Neuronal stem cell (in vitro differentiated cells): ENCODE measurements around the gene STXBP6.

Source experiments
- DNase-seq: peaks from one replicate; pipeline ENCODE4 v3.0.0-alpha.2; 2013; ENCODE audit warnings: low spot score
- H2AFZ ChIP-seq: one replicate; pipeline ENCODE4 v1.6.1; 2013; ENCODE audit warnings: mild to moderate bottlenecking, low read length, inconsistent platforms
- H2AK5ac ChIP-seq: 2 replicates; pipeline ENCODE4 v1.6.1; 2013; ENCODE audit warnings: low read depth, mild to moderate bottlenecking, inconsistent platforms, low read length, moderate library complexity, mixed read lengths
- H2BK120ac ChIP-seq: 2 replicates; pipeline ENCODE4 v1.6.1; 2013; ENCODE audit warnings: low read depth, mild to moderate bottlenecking, inconsistent platforms, low read length, moderate library complexity, mixed read lengths
- H2BK12ac ChIP-seq: one replicate; pipeline ENCODE4 v1.6.1; 2013; ENCODE audit warnings: low read length, inconsistent platforms
- H2BK15ac ChIP-seq: 2 replicates; pipeline ENCODE4 v1.6.1; 2013; ENCODE audit warnings: mild to moderate bottlenecking, low read length, inconsistent platforms, mixed read lengths
- H2BK5ac ChIP-seq: one replicate; pipeline ENCODE4 v1.6.1; 2013; ENCODE audit warnings: inconsistent platforms, mild to moderate bottlenecking, low read length, moderate library complexity
- H3K14ac ChIP-seq: one replicate; pipeline ENCODE4 v1.6.1; 2013; ENCODE audit warnings: low read length, inconsistent platforms
- H3K18ac ChIP-seq: 2 replicates; pipeline ENCODE4 v1.6.1; 2013; ENCODE audit warnings: low read length, inconsistent platforms
- H3K23ac ChIP-seq: 2 replicates; pipeline ENCODE4 v1.6.1; 2013; ENCODE audit warnings: low read depth, mild to moderate bottlenecking, mixed read lengths, low read length, inconsistent platforms; ENCODE audit not compliant: poor library complexity
- H3K27ac ChIP-seq: replicated peaks from 3 replicates; pipeline ENCODE4 v1.5.1; 2013; ENCODE audit warnings: low read length, inconsistent platforms
- H3K27me3 ChIP-seq, 3 experiments: 2 replicates each; pipeline ENCODE4 v1.6.1; 2013; ENCODE audit warnings: low read length in 3 of 3, mild to moderate bottlenecking in 2 of 3, inconsistent platforms in 1 of 3, low read depth in 1 of 3, mixed read lengths in 1 of 3, moderate library complexity in 1 of 3; ENCODE audit not compliant: control insufficient read depth in 3 of 3, insufficient read depth in 3 of 3
- H3K36me3 ChIP-seq, 2 donors: replicated peaks in 1 of 2; 2 replicates each; pipeline ENCODE4 v1.6.1; 2013; ENCODE audit warnings: low read length in 2 of 2; ENCODE audit not compliant: control insufficient read depth in 2 of 2, insufficient read depth in 2 of 2
- H3K4ac ChIP-seq: 2 replicates; pipeline ENCODE4 v1.6.1; 2013; ENCODE audit warnings: inconsistent platforms, mild to moderate bottlenecking, low read length, moderate library complexity
- H3K4me1 ChIP-seq, 2 donors: 1 replicate in 1 of 2; 2 replicates in 1 of 2; pipeline ENCODE4 v1.6.1; 2013; ENCODE audit warnings: low read length in 2 of 2, low read depth in 1 of 2; ENCODE audit not compliant: control insufficient read depth in 2 of 2, insufficient read depth in 1 of 2
- H3K4me2 ChIP-seq: one replicate; pipeline ENCODE4 v1.6.1; 2013; ENCODE audit warnings: mild to moderate bottlenecking, low read length, inconsistent platforms; ENCODE audit not compliant: insufficient read depth, poor library complexity, severe bottlenecking
- H3K4me3 ChIP-seq, 2 donors: 2 replicates each; pipeline ENCODE4 v1.5.1; 2013; ENCODE audit warnings: low read length in 2 of 2, mild to moderate bottlenecking in 2 of 2, inconsistent platforms in 1 of 2, moderate library complexity in 1 of 2
- H3K79me1 ChIP-seq: one replicate; pipeline ENCODE4 v1.6.1; 2013; ENCODE audit warnings: low read depth, mild to moderate bottlenecking, inconsistent platforms, low read length, moderate library complexity
- H3K9ac ChIP-seq: one replicate; pipeline ENCODE4 v1.6.1; 2013; ENCODE audit warnings: mild to moderate bottlenecking, low read depth, low read length, inconsistent platforms; ENCODE audit not compliant: poor library complexity
- H3K9me3 ChIP-seq, 2 donors: replicated peaks in 1 of 2; 2 replicates each; pipeline versions ENCODE3 to v1.6.1; 2013; ENCODE audit warnings: low read length in 2 of 2, mild to moderate bottlenecking in 2 of 2, inconsistent platforms in 1 of 2, low read depth in 1 of 2, mixed read lengths in 1 of 2, moderate library complexity in 1 of 2; ENCODE audit not compliant: control insufficient read depth in 2 of 2, insufficient read depth in 1 of 2
- H4K8ac ChIP-seq: one replicate; pipeline ENCODE4 v1.6.1; 2013; ENCODE audit warnings: low read depth, mild to moderate bottlenecking, inconsistent platforms, low read length, moderate library complexity
- H4K91ac ChIP-seq: one replicate; pipeline ENCODE4 v1.6.1; 2013; ENCODE audit warnings: low read length, low read depth, mild to moderate bottlenecking, inconsistent platforms; ENCODE audit not compliant: poor library complexity
- WGBS, 2 donors: extraction: QIAGEN DNeasy Blood & Tissue Kit; methylation state at CpG; one replicate each; pipeline ENCODE4 v1.1.7; 2013; ENCODE audit warnings: missing lambda C conversion rate in 2 of 2, mixed read lengths in 1 of 2; ENCODE audit not compliant: insufficient read length in 2 of 2, insufficient replicate concordance in 1 of 2; ENCODE audit errors: extremely low coverage in 2 of 2; 5-methylcytosine and 5-hydroxymethylcytosine counted together

Gene STXBP6

GRCh38 chr14:24828486-24828885 is 221.5 kb downstream of the STXBP6 start:
- Histone ChIP-seq H4K91ac (no peak overlapping the region), H3K4me2 (no peak overlapping the region), H4K8ac (no peak overlapping the region), H3K14ac (no peak overlapping the region), H2AFZ (no peak overlapping the region), H3K9me3 (no peaks in the 10 kb centered on the region), H3K27ac (no peak overlapping the region), H3K36me3 (no peaks in the 10 kb centered on the region), H3K4ac (no peak overlapping the region), H3K4me3 (no peak overlapping the region), H2BK120ac (no peak overlapping the region), H2AK5ac (no peak overlapping the region), H3K9ac (no peak overlapping the region), H2BK15ac (no peak overlapping the region), H3K4me1 (no peaks in the 10 kb centered on the region), H3K27me3 (peaks cover 0 to 2% (median 0%) of the 10 kb centered on the region in 3 experiments), H3K18ac (no peak overlapping the region), H2BK5ac (no peak overlapping the region), H2BK12ac (no peak overlapping the region), H3K23ac (no peak overlapping the region), H3K79me1 (no peaks in the 10 kb centered on the region)
- DNase-seq, result no peak
- no CpG with 5 or more reads among the region's 4 CpGs for WGBS, 2 donors

GRCh38 chr14:24826390-24826789 is 223.6 kb downstream of the STXBP6 start:
- H3K36me3 ChIP-seq, result no peaks in the 10 kb centered on the region
- WGBS, 2 donors, result no CpG with 5 or more reads among the region's 5 CpGs

GRCh38 chr14:24820616-24821015 is 229.3 kb downstream of the STXBP6 start:
- Histone ChIP-seq H3K4me1 (peaks cover 0 to 5% of the 10 kb centered on the region in 2 donors), H2AFZ (no peak overlapping the region), H3K79me1 (no peaks in the 10 kb centered on the region), H4K8ac (no peak overlapping the region), H2BK15ac (no peak overlapping the region), H2AK5ac (no peak overlapping the region), H3K27ac (no peak overlapping the region), H2BK12ac (no peak overlapping the region), H3K4me3 (no peak overlapping the region), H3K4ac (no peak overlapping the region), H4K91ac (no peak overlapping the region), H3K36me3 (no peaks in the 10 kb centered on the region), H3K18ac (no peak overlapping the region), H2BK120ac (no peak overlapping the region), H2BK5ac (no peak overlapping the region), H3K23ac (no peak overlapping the region), H3K4me2 (no peak overlapping the region), H3K27me3 (peaks cover 0 to 36% (median 0%) of the 10 kb centered on the region in 3 experiments), H3K14ac (no peak overlapping the region), H3K9ac (no peak overlapping the region), H3K9me3 (no peaks in the 10 kb centered on the region)
- WGBS, 2 donors, result no CpG with 5 or more reads among the region's 5 CpGs
- DNase-seq, result no peak

More at GRCh38 chr14:24826390-24826789, 223.6 kb downstream of the STXBP6 start:
- no peak overlapping the region for H3K4ac ChIP-seq
- no peak overlapping the region for H2BK120ac ChIP-seq
- no peak overlapping the region for H2BK12ac ChIP-seq
- no peak overlapping the region for H4K91ac ChIP-seq
- H2BK5ac ChIP-seq, result no peak overlapping the region
- no peak overlapping the region for H2AFZ ChIP-seq
- no peak overlapping the region for H2BK15ac ChIP-seq
- H3K27me3 ChIP-seq, result peaks cover 0 to 4% (median 0%) of the 10 kb centered on the region in 3 experiments
- no peak overlapping the region for H3K9ac ChIP-seq
- no peaks in the 10 kb centered on the region for H3K4me1 ChIP-seq
- no peaks in the 10 kb centered on the region for H3K9me3 ChIP-seq
- H3K79me1 ChIP-seq, result no peaks in the 10 kb centered on the region
- DNase-seq, result no peak
- no peak overlapping the region for H3K4me3 ChIP-seq
- no peak overlapping the region for H4K8ac ChIP-seq
- no peak overlapping the region for H3K27ac ChIP-seq
- H3K14ac ChIP-seq, result no peak overlapping the region
- H3K23ac ChIP-seq, result no peak overlapping the region
- no peak overlapping the region for H2AK5ac ChIP-seq
- H3K4me2 ChIP-seq, result no peak overlapping the region
- H3K18ac ChIP-seq, result no peak overlapping the region

GRCh38 chr14:24818823-24819341 is 231.1 kb downstream of the STXBP6 start:
- no peak overlapping the region for H3K14ac ChIP-seq
- no peak overlapping the region for H3K9ac ChIP-seq
- H3K4me1 ChIP-seq, result peaks cover 0 to 5% of the 10 kb centered on the region in 2 donors
- H3K18ac ChIP-seq, result peak overlapping the region; percentile 4
- peaks cover 0 to 39% (median 0%) of the 10 kb centered on the region in 3 experiments for H3K27me3 ChIP-seq
- no peak overlapping the region for H3K4me3 ChIP-seq
- DNase-seq, result no peak
- no peak overlapping the region for H3K4ac ChIP-seq
- no peak overlapping the region for H2BK12ac ChIP-seq
- H2AK5ac ChIP-seq, result no peak overlapping the region
- WGBS, 2 donors, result no CpG with 5 or more reads among the region's 13 CpGs
- no peak overlapping the region for H3K4me2 ChIP-seq
- H3K36me3 ChIP-seq, result no peaks in the 10 kb centered on the region
- no peaks in the 10 kb centered on the region for H3K79me1 ChIP-seq
- no peak overlapping the region for H2BK15ac ChIP-seq
- no peak overlapping the region for H2BK5ac ChIP-seq
- H3K9me3 ChIP-seq, result no peaks in the 10 kb centered on the region
- peak overlapping the region; percentile 34 for H2AFZ ChIP-seq
- H4K8ac ChIP-seq, result no peak overlapping the region
- no peak overlapping the region for H2BK120ac ChIP-seq
- no peak overlapping the region for H3K23ac ChIP-seq
- H3K27ac ChIP-seq, result no peak overlapping the region
- no peak overlapping the region for H4K91ac ChIP-seq
